ENCODE results near the gene TSHZ2. TPM values are rescaled to one million over a fixed set of nuclear protein-coding genes. Genes with fewer than 3 reads are reported as not detected.

TSHZ2 gene
- total and polyA plus RNA-seq, 12 donors = 1.5 to 6.2 (median 4.5) TPM

DNA sequence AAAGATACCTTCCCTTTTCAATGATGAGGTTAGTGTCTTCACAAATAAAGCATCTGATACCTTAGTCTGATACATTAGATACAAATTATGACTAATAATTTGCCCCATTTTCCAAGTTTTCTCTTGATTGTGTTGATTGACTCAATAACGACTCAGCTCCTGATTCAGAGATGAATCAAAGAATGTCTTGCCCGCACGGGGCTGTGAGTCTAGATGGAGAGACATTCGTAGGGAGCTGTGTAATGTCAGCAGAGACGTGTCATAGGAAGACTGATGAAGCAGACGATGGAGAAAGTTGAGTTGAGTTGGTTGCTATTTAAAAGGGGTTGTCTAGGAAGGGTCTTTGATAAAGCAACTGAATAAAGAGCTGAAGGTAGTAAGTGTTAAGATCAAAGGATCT is 78.2 kb downstream of the TSHZ2 start:
- no peak for DNase-seq
- TF ChIP-seq, protein P1, sequence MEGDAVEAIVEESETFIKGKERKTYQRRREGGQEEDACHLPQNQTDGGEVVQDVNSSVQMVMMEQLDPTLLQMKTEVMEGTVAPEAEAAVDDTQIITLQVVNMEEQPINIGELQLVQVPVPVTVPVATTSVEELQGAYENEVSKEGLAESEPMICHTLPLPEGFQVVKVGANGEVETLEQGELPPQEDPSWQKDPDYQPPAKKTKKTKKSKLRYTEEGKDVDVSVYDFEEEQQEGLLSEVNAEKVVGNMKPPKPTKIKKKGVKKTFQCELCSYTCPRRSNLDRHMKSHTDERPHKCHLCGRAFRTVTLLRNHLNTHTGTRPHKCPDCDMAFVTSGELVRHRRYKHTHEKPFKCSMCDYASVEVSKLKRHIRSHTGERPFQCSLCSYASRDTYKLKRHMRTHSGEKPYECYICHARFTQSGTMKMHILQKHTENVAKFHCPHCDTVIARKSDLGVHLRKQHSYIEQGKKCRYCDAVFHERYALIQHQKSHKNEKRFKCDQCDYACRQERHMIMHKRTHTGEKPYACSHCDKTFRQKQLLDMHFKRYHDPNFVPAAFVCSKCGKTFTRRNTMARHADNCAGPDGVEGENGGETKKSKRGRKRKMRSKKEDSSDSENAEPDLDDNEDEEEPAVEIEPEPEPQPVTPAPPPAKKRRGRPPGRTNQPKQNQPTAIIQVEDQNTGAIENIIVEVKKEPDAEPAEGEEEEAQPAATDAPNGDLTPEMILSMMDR (IDR thresholded peaks at IDR 0.05) = no peak
- H3K4me1 ChIP-seq = no peaks in the 10 kb centered on the region
- WGBS, 2 donors = 92 to 95% methylated on average over 6 of the region's 6 CpGs
- no peaks in the 10 kb centered on the region for H3K36me3 ChIP-seq
- intact Hi-C loops (cut with DNase I) = no loop called here
- H3K27me3 ChIP-seq = peaks cover 0 to 6% (median 0%) of the 10 kb centered on the region in 7 donors
- peaks cover 0 to 16% (median 9%) of the 10 kb centered on the region in 11 donors for H3K9me3 ChIP-seq
- ATAC-seq = no peak
- H3K4me3 ChIP-seq = no peak overlapping the region
- H3K27ac ChIP-seq = no peak overlapping the region

GRCh38 chr20:53052380-53052779 is 80.2 kb downstream of the TSHZ2 start:
- H3K27me3 ChIP-seq = no peaks in the 10 kb centered on the region
- no peak overlapping the region for H3K27ac ChIP-seq
- no peaks in the 10 kb centered on the region for H3K36me3 ChIP-seq
- no peak for ATAC-seq
- H3K4me1 ChIP-seq = no peaks in the 10 kb centered on the region
- DNase-seq = no peak
- H3K4me3 ChIP-seq = no peak overlapping the region
- peaks cover 0 to 6% (median under 1%) of the 10 kb centered on the region in 11 donors for H3K9me3 ChIP-seq
- 97 to 99% methylated on average over 5 of the region's 5 CpGs for WGBS, 2 donors
- TF ChIP-seq, protein P1 (IDR thresholded peaks at IDR 0.05) = no peak
- intact Hi-C loops (cut with DNase I) = no loop called here

DNA sequence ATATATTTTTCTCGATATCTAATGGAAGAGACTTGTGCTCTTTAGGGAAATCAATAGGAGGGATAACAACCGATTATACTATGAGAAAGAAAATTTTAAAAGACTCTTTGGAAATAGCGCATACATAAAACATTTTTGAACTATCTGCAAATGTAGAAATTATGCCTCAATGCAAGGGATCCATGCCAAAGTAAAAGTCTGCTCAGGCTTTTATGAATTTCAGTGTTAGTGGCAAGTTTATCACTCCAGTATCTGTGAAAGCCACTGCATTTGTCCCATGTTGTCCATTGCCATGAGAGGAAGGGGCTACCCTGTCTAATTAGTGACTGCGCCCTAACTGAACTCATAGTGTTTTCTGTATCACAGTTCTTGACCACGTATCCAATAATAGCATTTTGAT is 81.4 kb downstream of the TSHZ2 start:
- Histone ChIP-seq H3K4me3 (no peak overlapping the region), H3K9me3 (no peaks in the 10 kb centered on the region), H3K4me1 (no peaks in the 10 kb centered on the region), H3K27me3 (no peaks in the 10 kb centered on the region), H3K27ac (no peak overlapping the region), H3K36me3 (no peaks in the 10 kb centered on the region)
- TF ChIP-seq, protein P1 (IDR thresholded peaks at IDR 0.05) = no peak
- DNase-seq (no peak), ATAC-seq (no peak)
- intact Hi-C loops (cut with DNase I) = no loop called here
- WGBS, 2 donors = 88 to 90% methylated on average over 5 of the region's 5 CpGs

DNA sequence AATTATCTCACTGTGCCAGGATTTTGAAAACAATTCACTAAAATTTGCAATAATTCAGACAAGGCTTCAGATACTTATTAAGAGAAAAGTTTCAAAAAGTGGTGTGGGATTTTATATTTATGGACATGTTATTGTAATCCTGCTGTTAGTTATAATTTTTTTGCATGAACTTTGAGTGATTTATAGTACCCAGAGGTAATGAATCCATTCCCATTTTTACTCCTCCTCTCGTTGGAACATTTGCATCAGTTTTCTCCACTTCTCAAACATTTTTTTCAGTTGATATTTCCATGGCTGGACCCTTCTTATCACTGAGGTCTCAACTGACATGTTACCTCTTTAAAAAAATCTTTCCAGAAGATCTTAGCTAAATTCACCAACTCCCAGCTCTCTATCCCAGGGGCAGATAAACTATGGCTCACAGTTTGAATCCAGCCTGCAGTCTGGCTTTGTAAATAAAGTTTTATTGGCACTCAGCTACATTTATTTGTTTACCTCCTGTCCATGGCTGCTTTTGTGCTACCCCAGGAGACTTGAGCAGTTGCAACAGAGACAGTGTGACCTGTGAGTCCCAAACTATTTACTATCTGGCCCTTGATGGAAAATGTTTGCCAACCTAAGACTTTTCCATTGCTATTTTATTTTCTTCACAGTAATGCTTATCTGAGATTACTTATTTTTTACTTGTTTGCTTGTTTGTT is 83.4 kb downstream of the TSHZ2 start:
- no peaks in the 10 kb centered on the region for H3K36me3 ChIP-seq
- ATAC-seq = no peak
- WGBS, 2 donors = 62 to 79% methylated on average over 1 of the region's 1 CpG
- intact Hi-C loops (cut with DNase I) = no loop called here
- no peaks in the 10 kb centered on the region for H3K27me3 ChIP-seq
- no peak for DNase-seq
- TF ChIP-seq, protein P1 (IDR thresholded peaks at IDR 0.05) = no peak
- H3K27ac ChIP-seq = no peak overlapping the region
- H3K9me3 ChIP-seq = no peaks in the 10 kb centered on the region
- no peak overlapping the region for H3K4me3 ChIP-seq
- no peaks in the 10 kb centered on the region for H3K4me1 ChIP-seq

Data from heart right ventricle (tissue), 16 donors.